GM19452 (cell line): Measurements from ENCODE around the gene KRT79.

Experiments
- ATAC-seq: cut with Tn5 transposase; IDR thresholded peaks from one replicate; pipeline ENCODE4 v1.9.1; 2021; ENCODE audit not compliant: unreplicated experiment

The KRT79 gene

GRCh38 chr12:52774629-52775250 lies 59.4 kb downstream of the KRT79 start:
- no peak for ATAC-seq

- no peak for ATAC-seq
Observed at GRCh38 chr12:52772772-52773171, 61.3 kb downstream of the KRT79 start.

GRCh38 chr12:52772188-52772587 lies 61.9 kb downstream of the KRT79 start:
- ATAC-seq = no peak

- ATAC-seq = no peak
Observed at GRCh38 chr12:52771505-52771904, 62.6 kb downstream of the KRT79 start.
